GM21528 (cell line): ENCODE measurements around the gene SLX4IP.
"Not testable (repeated sequence)": the region's sequence is repeated elsewhere in the genome, so short reads cannot be mapped to it uniquely, and the experiment has no call there.

ENCODE experiments used
- ATAC-seq: cut with Tn5 transposase; IDR thresholded peaks from one replicate; pipeline ENCODE4 v1.9.1; 2021; ENCODE audit warnings: mild to moderate bottlenecking, moderate library complexity; ENCODE audit not compliant: unreplicated experiment, low FRiP score

Gene SLX4IP

GRCh38 chr20:10617549-10618133 lies 182.5 kb downstream of the SLX4IP start:
- ATAC-seq = not testable (repeated sequence)

DNA sequence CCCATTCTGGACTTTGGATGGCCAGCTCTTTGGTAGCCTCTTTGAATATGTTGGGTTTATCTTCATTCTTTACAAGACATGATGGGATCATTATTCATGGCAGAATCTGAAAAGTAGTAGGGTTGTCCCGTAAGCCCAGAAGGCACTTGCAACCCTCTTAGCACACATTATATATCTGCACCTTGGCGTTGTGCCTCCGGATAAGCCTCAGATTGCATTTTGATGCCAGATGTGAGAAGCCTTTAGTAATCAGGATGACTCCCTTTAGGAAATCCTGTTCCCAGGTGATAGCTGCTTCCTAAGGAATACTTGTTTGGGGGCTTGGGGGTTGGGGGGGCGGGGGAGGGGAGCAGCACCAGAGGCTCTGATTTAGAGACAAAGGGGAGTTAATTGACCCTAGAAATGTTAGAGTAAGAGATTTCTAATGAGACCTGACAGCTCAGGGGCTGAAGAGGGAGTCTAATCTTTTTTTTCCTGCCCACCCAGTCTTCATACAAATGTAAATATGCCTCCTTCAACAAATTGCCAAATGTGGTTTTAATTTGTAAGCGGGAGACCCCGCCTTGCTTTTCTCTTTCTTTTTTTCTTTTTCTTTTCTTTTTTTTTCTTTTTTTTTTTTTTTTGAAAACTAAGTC lies 183.6 kb downstream of the SLX4IP start:
- no peak for ATAC-seq

GRCh38 chr20:10619427-10619826 lies 184.3 kb downstream of the SLX4IP start:
- no peak for ATAC-seq

DNA sequence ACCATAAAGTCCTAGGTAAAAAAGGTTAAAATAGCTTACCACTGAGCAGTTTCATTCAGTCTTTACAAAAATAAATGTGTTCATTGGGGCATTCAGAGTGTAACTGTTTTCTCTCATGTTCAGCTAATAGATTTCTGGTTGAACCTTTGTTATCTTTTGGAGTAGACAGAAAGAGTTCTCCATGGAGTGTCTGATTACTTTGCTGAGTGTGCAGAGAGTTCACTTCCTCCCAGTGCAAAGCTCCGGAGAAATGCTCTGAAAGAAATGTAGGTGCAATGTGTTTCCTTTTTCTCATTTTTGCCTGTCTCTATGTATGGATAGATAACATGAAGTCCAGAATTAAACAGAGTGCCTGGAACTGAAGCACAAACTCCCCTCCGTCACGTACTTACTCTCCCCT lies 186.0 kb downstream of the SLX4IP start:
- no peak for ATAC-seq

DNA sequence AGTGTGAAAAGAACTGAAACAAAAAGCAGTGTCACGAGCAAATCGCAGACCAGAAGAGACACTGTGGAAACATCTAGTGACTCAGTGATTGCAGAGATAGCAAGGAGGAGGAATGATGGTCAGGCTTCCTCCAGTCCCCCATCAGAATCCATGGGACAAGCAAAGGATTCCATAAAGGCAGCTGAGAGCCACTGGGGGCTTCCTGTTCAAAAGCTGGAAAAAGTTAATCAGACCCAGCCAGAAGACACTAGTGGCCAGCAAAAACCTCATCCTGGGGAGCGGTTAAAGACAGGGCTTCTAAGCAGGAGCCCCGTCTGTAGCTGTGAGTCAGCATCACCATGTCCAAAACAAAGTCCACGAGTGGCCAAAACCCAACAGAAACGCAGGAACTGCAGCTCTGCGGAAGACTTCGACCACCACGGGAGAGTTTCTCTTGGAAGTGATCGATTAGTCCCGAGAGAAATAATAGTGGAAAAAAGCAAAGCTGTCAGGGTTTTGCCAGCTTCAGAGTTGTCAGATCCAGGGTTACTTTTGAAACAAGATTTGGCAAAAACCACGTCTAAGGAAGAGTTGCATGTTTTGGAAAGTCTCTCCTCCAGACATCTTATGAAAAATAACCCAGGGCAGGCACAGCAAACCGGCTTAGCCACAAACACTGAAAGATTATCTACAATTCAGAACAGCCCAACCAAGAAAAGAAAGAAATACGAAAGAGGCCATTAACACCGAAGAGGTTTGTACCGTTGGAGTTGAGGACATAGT lies 187.7 kb downstream of the SLX4IP start:
- no peak for ATAC-seq

- no peak for ATAC-seq
Observed at GRCh38 chr20:10625641-10626040, 190.5 kb downstream of the SLX4IP start.

DNA sequence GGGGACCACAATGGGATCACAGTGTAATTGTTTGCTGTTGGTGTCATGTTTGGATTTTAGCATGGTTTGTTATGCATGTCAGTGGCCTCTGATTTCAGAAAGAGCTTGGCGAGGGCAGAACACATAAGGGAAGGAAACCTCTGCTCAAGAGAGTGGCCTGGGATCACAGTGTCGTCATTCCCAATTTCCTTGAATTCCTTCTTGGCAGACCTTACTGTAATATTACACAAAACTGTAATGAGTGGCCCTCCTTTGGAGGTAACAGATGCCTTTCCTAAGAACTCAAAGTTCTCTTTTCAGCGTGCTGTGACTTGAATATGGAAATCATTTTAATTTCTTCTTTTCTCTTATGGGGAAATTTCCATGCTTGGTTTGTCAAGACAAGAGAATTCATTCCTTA lies 191.8 kb downstream of the SLX4IP start:
- ATAC-seq = no peak

DNA sequence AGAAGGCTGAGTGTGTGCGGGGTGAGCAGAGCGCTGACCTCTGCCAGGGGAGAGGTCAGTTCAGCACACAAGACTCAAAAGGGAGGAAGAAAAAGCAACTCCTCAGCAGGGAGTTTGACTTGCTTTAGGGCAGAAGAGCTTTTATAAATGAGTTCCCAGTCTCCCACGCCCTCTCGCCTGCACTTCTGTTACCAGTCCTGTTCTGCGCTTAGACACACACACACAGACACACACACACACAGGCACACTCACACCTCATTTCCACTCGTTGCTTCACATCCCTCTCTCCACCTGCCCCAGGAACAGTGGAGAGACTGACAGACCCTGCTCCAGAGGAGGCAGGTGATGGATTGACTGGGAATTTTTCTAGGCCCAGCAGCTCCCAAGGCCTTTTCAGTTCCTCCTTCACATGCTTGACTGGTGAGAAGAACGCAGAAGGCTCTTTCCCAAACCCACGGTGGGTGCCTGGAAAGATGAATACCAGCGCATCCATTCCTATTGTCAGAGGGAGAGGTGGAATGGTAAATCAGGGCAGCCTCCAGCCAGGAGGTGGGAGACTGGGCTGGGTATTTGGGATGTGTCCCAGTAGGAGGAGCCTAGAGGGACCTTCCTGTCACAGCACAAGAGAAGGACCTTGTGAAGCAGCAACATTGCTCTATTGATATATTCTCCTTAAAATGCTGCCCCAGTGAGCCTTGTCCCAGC lies 195.0 kb downstream of the SLX4IP start:
- no peak for ATAC-seq

DNA sequence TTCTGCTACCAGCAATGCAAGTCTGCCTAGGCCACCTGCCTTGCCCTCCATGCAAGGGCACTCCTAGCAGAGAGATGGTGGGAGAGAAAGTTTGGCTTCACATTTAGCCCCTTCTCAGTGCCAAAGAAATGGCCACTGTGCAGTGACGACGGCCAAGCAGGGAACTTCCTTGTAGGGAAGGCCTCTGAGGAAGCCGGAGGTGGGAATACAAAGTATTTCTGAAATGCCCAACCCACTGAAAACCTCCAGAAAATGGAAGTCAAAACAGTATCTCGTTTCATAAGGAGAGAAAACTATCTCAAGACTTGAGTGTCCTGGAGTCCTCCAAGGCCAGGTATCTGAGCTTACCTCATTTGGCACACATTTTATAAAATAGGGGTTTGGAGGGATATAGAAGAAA lies 196.0 kb downstream of the SLX4IP start:
- ATAC-seq = no peak

DNA sequence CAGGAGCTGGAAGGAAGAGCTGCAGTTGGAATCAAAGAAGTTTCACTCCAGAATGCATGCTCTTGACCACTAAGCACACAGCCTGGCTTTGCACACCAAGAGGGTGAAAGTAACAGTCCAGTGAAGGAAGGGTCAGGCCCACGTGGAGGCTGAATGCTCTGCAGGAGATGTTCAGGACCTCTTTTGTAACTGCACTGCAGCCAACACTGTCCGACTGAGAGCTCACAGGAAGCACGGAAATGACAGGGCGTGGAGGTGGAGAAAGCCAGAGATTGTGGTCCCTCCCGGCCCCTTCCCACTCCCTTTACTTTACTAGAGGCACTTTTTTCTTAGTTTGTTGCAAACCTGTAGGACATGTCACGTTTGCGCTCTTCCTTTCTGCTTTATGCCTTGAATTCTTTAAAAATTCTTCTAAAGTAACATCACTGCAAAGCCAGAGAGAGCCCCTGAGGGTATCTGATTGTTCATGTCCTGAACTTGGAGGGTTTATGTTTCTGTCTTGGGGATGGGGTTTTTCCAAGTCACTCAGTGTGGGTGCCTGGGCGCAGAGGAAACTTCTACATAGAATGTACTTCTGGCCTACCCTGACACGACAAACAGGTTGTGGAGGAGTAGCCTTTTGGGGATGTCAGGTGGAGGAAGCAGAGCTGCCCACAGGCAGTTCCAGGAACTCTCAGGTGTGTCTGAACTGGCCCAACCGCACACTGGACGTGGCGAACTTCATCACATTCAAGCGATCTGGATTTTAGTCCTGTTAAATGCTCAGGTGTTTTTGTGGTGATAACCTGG lies 197.8 kb downstream of the SLX4IP start:
- ATAC-seq = no peak

DNA sequence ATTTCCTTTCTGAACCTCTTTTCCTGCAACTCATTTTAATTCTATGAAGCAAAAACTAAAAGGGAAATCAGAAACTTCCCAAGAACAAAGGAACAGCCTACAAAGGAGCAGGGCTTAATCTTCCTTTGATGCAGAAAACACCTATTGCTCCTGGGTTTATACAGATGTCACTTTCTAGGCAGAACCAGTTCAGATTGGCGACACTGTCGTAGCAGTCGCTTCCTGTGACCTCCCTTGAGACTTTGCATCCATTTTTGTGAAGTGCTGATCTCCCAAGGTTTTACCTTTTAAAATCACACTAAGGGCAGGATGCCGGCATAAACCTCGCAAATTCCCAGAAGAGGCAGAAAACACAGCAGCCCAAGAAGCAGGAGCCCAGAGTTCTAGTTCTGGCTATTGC lies 198.6 kb downstream of the SLX4IP start:
- ATAC-seq = no peak

GRCh38 chr20:10634211-10634610 lies 199.1 kb downstream of the SLX4IP start:
- no peak for ATAC-seq

DNA sequence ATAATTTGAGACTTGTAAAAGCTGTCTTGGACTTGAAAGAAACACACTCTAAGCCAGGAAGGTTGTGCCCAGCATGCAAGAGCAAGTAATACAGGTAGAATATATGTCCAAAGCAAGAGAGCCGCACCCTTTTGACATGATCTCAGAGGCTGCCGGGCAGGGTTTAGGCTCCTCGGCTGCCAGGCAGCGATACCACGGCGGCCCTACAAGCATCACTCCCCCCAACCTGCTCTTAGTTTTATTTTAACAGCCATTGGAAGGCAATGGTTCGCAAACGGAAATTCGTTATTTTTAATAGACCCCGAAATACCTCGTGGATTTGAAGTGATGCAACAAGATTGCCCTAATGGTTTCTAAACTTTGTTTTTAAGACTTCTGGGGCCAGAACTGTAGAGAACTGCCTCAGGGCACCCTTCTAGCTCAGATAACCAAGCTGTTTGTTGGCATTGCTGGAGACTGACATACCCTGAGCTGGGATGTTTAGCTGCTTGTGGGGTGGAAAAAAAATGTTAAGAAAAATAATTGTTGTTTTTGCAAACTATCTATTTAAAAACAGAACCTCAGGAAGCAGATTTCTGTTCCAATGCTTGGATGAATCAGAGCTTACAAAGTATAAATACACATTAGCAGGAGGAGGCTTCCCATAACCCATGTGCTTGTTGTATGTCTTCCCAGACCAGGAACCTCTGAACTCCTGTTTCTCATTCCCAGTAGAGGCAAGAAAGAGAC lies 199.7 kb downstream of the SLX4IP start:
- no peak for ATAC-seq

GRCh38 chr20:10635476-10636208 lies 200.5 kb downstream of the SLX4IP start:
- ATAC-seq = no peak

GRCh38 chr20:10636326-10636818 lies 201.3 kb downstream of the SLX4IP start:
- ATAC-seq = no peak

GRCh38 chr20:10637031-10637559 lies 202.0 kb downstream of the SLX4IP start:
- ATAC-seq = no peak

DNA sequence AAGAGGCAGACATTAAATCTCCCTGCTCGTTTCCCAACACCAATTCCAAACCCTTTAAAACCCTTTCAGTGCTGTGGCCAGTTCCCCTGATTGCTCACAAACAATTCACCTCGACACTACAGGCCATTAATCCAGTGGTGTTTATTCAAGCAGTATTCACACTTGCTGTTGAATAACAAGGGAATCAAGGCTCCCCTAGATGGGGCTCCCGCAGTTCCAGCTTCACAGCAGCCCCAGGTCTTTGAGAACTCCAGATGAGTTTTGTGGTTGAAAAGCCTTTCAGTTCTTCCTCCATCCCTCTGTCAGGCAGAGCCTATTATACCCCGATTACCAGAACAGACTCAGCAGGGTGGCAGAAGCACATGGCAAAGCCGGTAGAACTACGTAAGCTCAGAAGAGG lies 202.5 kb downstream of the SLX4IP start:
- ATAC-seq = no peak

DNA sequence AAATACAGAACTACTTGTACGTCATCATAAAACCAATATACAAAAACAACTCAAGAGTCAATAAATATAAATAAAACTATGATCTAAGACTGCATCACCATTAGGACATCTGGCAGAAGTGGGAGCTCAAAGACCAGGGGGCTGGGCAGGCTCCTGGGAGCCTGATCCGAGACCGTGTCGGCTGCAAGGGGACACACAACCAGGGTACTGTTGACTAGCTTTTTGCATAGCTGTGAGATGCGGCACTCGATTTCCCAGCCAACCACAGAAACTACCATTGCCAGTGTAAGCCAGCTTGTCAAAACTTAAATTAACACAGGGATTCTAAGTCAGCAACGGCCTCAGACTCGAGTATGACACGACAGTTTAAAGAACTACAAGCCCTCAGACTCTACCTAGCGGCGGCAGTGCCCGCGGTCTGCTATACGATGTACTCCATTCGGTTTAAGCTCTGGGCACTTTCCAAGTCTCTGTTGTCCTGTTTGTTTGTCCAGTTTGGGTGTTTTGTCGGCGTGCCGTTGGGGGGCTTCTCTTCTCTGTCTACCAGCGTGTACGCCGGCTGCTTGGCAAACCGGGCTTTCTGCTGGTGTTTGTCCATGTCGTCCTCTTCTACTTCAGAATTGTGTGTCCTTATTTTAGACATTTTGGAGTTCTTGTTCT lies 204.1 kb downstream of the SLX4IP start:
- no peak for ATAC-seq
